Right atrium auricular region (tissue), 2 donors: ENCODE results near the gene ANO4. TPM values are rescaled to one million over a fixed set of nuclear protein-coding genes. Genes with fewer than 3 reads are reported as not detected.

Experiments used
- DNase-seq: peaks from one replicate; pipeline ENCODE4 v3.0.0-alpha.2; 2019; ENCODE audit warnings: low spot score
- H3K27ac ChIP-seq, 2 donors: fragments of 200-600 bp; sonication (generic); 1 replicate in 1 of 2; 2 replicates in 1 of 2; pipeline ENCODE4 v1.5.1; 2016 to 2019
- H3K27me3 ChIP-seq, 2 donors: fragments of 200-600 bp; sonication (generic); one replicate each; pipeline versions ENCODE4 v1.5.1 to v1.6.0; 2017 to 2019
- H3K36me3 ChIP-seq: fragments of 200-600 bp; sonication (generic); one replicate; pipeline ENCODE4 v1.5.1; 2016
- H3K4me1 ChIP-seq, 2 donors: fragments of 200-600 bp; sonication (generic); one replicate each; pipeline versions ENCODE4 v1.5.1 to v1.6.0; 2017 to 2019
- H3K4me3 ChIP-seq, 2 donors: fragments of 200-600 bp; sonication (generic); 1 replicate in 1 of 2; 2 replicates in 1 of 2; pipeline ENCODE4 v1.5.1; 2017 to 2019; ENCODE audit warnings: mild to moderate bottlenecking in 1 of 2, moderate library complexity in 1 of 2
- H3K9me3 ChIP-seq, 2 donors: fragments of 200-600 bp; sonication (generic); one replicate each; pipeline ENCODE4 v1.5.1; 2019
- CTCF ChIP-seq, 2 donors: fragments of 200-600 bp; sonication (generic); IDR thresholded peaks; one replicate each; pipeline ENCODE4 v1.5.1; 2019; ENCODE audit warnings: antibody characterized with exemption in 2 of 2
- total RNA-seq, 2 donors: library from RNA; depleted of rRNA; stranded (reverse); fragments of >200 nt; gene quantifications; one replicate each; pipeline ENCODE4 v1.1.0, GENCODE V29; 2016

The ANO4 gene
- total RNA-seq, 2 donors from 2014 or later = 0.47 TPM; not detected in 1

GRCh38 chr12:100963381-100963780 is 168.8 kb downstream of the ANO4 start:
- H3K36me3 ChIP-seq = no peaks in the 10 kb centered on the region
- no peaks in the 10 kb centered on the region for H3K4me1 ChIP-seq
- no peaks in the 10 kb centered on the region for H3K9me3 ChIP-seq

GRCh38 chr12:100964028-100964427 is 169.5 kb downstream of the ANO4 start:
- no peaks in the 10 kb centered on the region for H3K4me1 ChIP-seq
- no peak overlapping the region for H3K27ac ChIP-seq
- no peak for DNase-seq
- no peaks in the 10 kb centered on the region for H3K36me3 ChIP-seq
- no peak overlapping the region for H3K4me3 ChIP-seq
- no peaks in the 10 kb centered on the region for H3K27me3 ChIP-seq
- no peak for TF ChIP-seq CTCF (IDR thresholded peaks at IDR 0.05)
- no peaks in the 10 kb centered on the region for H3K9me3 ChIP-seq

More at GRCh38 chr12:100963381-100963780, 168.8 kb downstream of the ANO4 start:
- DNase-seq = no peak
- TF ChIP-seq CTCF (IDR thresholded peaks at IDR 0.05) = no peak
- Histone ChIP-seq H3K4me3 (no peak overlapping the region), H3K27me3 (no peaks in the 10 kb centered on the region), H3K27ac (no peak overlapping the region)

DNA sequence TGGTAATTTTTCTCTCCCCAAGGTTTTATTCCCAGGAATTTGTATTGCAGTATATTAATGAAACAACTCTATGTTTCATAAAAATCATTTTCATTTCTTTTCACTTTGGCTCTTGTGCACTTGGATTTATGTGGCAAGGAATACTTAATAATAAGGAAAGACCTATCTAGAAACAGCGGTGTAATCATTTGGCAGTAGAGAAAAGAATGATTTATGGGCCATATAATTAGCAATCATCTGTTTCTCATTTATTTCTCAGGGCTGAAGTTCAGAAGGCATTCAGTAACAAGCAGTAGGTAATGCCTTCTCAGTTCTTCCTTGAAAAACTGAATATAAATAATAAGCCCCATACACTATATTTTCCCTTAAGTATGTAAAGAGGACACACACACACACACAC is 172.6 kb downstream of the ANO4 start:
- no peak for TF ChIP-seq CTCF (IDR thresholded peaks at IDR 0.05)
- Histone ChIP-seq H3K9me3 (no peaks in the 10 kb centered on the region), H3K36me3 (no peaks in the 10 kb centered on the region), H3K4me1 (no peaks in the 10 kb centered on the region), H3K4me3 (no peak overlapping the region), H3K27ac (no peak overlapping the region), H3K27me3 (no peaks in the 10 kb centered on the region)
- DNase-seq = no peak

DNA sequence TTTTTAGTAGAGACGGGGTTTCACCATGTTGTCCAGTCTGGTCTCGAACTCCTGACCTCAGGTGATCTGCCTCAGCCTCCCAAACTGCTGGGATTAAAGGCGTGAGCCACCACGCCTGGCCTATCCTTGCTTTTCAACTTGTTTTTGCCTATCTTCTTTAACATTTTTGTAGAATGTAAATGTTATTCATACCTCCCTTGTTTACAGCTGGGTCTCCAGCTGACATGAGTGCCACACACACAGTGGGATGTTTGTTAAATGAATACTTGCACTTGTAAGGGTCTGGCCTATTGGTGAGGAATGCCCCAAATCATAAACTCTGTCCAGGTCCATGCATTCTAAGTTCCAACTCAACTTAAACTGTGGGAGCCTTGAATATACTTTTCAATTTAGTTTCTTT is 176.3 kb downstream of the ANO4 start:
- H3K4me1 ChIP-seq = no peaks in the 10 kb centered on the region
- no peaks in the 10 kb centered on the region for H3K36me3 ChIP-seq
- DNase-seq = no peak
- H3K27me3 ChIP-seq = no peaks in the 10 kb centered on the region
- H3K4me3 ChIP-seq = no peak overlapping the region
- H3K27ac ChIP-seq = no peak overlapping the region
- no peaks in the 10 kb centered on the region for H3K9me3 ChIP-seq
- no peak for TF ChIP-seq CTCF (IDR thresholded peaks at IDR 0.05)

GRCh38 chr12:100972121-100972520 is 177.5 kb downstream of the ANO4 start:
- no peak overlapping the region for H3K27ac ChIP-seq
- no peak overlapping the region for H3K4me3 ChIP-seq
- no peaks in the 10 kb centered on the region for H3K4me1 ChIP-seq
- H3K27me3 ChIP-seq = no peaks in the 10 kb centered on the region
- H3K36me3 ChIP-seq = no peaks in the 10 kb centered on the region
- TF ChIP-seq CTCF (IDR thresholded peaks at IDR 0.05) = no peak
- DNase-seq = no peak
- H3K9me3 ChIP-seq = no peaks in the 10 kb centered on the region

DNA sequence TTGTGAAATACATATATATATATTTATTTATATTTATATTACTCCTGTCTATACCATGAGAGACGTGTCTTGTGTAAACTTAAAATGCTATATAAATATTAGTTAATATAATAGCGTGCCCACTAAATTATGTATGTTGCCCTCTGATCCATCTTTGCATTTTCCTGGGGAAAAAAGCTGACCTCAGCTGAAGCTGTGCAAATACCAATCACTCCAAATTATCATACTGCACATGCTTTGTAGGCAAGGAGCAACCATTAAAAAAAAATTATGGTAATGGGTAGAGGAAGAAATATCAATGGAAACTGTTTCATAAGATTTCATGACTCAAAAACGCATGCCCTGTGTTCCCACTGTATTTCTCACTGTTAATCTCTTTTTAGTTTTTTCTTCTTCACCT is 179.8 kb downstream of the ANO4 start:
- no peaks in the 10 kb centered on the region for H3K9me3 ChIP-seq
- H3K4me3 ChIP-seq = no peak overlapping the region
- DNase-seq = no peak
- no peaks in the 10 kb centered on the region for H3K4me1 ChIP-seq
- H3K27ac ChIP-seq = no peak overlapping the region
- TF ChIP-seq CTCF (IDR thresholded peaks at IDR 0.05) = no peak
- no peaks in the 10 kb centered on the region for H3K27me3 ChIP-seq
- no peaks in the 10 kb centered on the region for H3K36me3 ChIP-seq
